ENCODE measurements around the gene TNRC6C.

The TNRC6C gene

GRCh38 chr17:78120971-78121800 lies 162.7 kb downstream of the TNRC6C start:
- Histone ChIP-seq H3K4me3 (no peak overlapping the region), H3K27ac (no peak overlapping the region)
- TF ChIP-seq CTCF (IDR thresholded peaks at IDR 0.05) = no peak
- no peak for DNase-seq (ENCODE audit: low spot score)

GRCh38 chr17:78121801-78122215 lies 163.3 kb downstream of the TNRC6C start:
- DNase-seq (ENCODE audit: low spot score) = no peak
- H3K27ac ChIP-seq = no peak overlapping the region

GRCh38 chr17:78122216-78122930 lies 163.9 kb downstream of the TNRC6C start:
- DNase-seq (ENCODE audit: low spot score) = no peak
- TF ChIP-seq CTCF (IDR thresholded peaks at IDR 0.05) = no peak
- Histone ChIP-seq H3K4me3 (no peak overlapping the region), H3K27ac (no peak overlapping the region)

More at GRCh38 chr17:78121801-78122215, 163.3 kb downstream of the TNRC6C start:
- no peak overlapping the region for H3K4me3 ChIP-seq
- TF ChIP-seq CTCF (IDR thresholded peaks at IDR 0.05) = no peak

GRCh38 chr17:78122931-78123249 lies 164.4 kb downstream of the TNRC6C start:
- no peak overlapping the region for H3K27ac ChIP-seq
- TF ChIP-seq CTCF (IDR thresholded peaks at IDR 0.05) = no peak
- no peak for DNase-seq (ENCODE audit: low spot score)
- no peak overlapping the region for H3K4me3 ChIP-seq

- Histone ChIP-seq H3K27ac (no peak overlapping the region), H3K4me3 (no peak overlapping the region)
- no peak for DNase-seq (ENCODE audit: low spot score)
- TF ChIP-seq CTCF (IDR thresholded peaks at IDR 0.05) = no peak
Measured at GRCh38 chr17:78123258-78123929, 164.9 kb downstream of the TNRC6C start.

- no peak for DNase-seq (ENCODE audit: low spot score)
- H3K4me3 ChIP-seq = no peak overlapping the region
- TF ChIP-seq CTCF (IDR thresholded peaks at IDR 0.05) = no peak
- H3K27ac ChIP-seq = peak overlapping the region in 1 of 2 donors; percentile 81
Measured at GRCh38 chr17:78124081-78124835, 165.8 kb downstream of the TNRC6C start.

Measured in coronary artery (tissue), 2 donors.